HepG2 (cell line): ENCODE results near the gene LYRM7. TPM values are rescaled to one million over a fixed set of nuclear protein-coding genes. Genes with fewer than 3 reads are reported as not detected.

ENCODE experiments used
- ATAC-seq: fragments of 200-7000 bp; cut with Tn5 transposase; 3 replicates; pipeline ENCODE4 v1.9.1; 2020; ENCODE audit warnings: mild to moderate bottlenecking, moderate library complexity
- BruUV-seq: library from RNA; stranded (reverse); fragments of 400-500 nt; replicated peaks from 2 replicates; lab custom pipeline; 2021; lab: Mats Ljungman, UMichigan
- CTCF ChIA-PET: fragments of 300-600 bp; formaldehyde crosslinking; extraction: SDS; loops from one replicate; lab custom pipeline; 2021; ENCODE audit warnings: low total read pairs, inconsistent platforms, low intra/inter-chr PET ratio; lab: Yijun Ruan, JAX
- POLR2A ChIA-PET: fragments of 350-600 bp; sonication (Branson Sonifier 250); formaldehyde crosslinking; loops from one replicate; lab custom pipeline; 2020; ENCODE audit warnings: antibody characterized with exemption, inconsistent platforms; lab: Yijun Ruan, JAX
- DNase-seq: peaks from one replicate; pipeline ENCODE4 v3.0.0-alpha.2; 2015; ENCODE audit warnings: low spot score
- FAIRE-seq: peaks from 3 replicates; lab custom pipeline; 2011; peaks lifted over from hg19 to GRCh38; lab: Jason Lieb, UNC
- H2AFZ ChIP-seq: one replicate; pipeline ENCODE4 v1.6.1; 2011; ENCODE audit warnings: low read length, inconsistent platforms
- H3K27ac ChIP-seq: fragments of 300-600 bp; 3 replicates; pipeline ENCODE4 v1.8.0; 2011; ENCODE audit warnings: mixed run types, mild to moderate bottlenecking, mixed read lengths, low read length, inconsistent platforms; ENCODE audit not compliant: insufficient read depth; ENCODE audit errors: extremely low read length
- H3K27me3 ChIP-seq, 2 experiments: fragments of 200-600 bp in 1 of 2; 2 replicates in 1 of 2; 3 replicates in 1 of 2; pipeline versions ENCODE4 v1.6.0 to v1.8.0; 2011; ENCODE audit warnings: low read length in 2 of 2, mild to moderate bottlenecking in 2 of 2, moderate library complexity in 2 of 2, inconsistent platforms in 1 of 2; ENCODE audit not compliant: insufficient read depth in 2 of 2, control insufficient read depth in 1 of 2
- H3K36me3 ChIP-seq, 2 experiments: fragments of 200-600 bp in 1 of 2; replicated peaks in 1 of 2; 2 replicates in 1 of 2; 3 replicates in 1 of 2; pipeline versions ENCODE4 v1.5.1 to v1.8.0; 2011; ENCODE audit warnings: low read length in 2 of 2, inconsistent platforms in 1 of 2; ENCODE audit not compliant: insufficient read depth in 2 of 2, control insufficient read depth in 1 of 2
- H3K4me1 ChIP-seq: 2 replicates; pipeline ENCODE4 v1.5.1; 2012; ENCODE audit warnings: low read length, inconsistent platforms; ENCODE audit not compliant: insufficient read depth
- H3K4me2 ChIP-seq: 2 replicates; pipeline ENCODE4 v1.6.0; 2011; ENCODE audit warnings: low read depth, low read length, inconsistent platforms
- H3K4me3 ChIP-seq, 3 experiments: fragments of 200-600 bp in 1 of 3; sonication (generic), shearing (Covaris generic) in 1 of 3; replicated peaks in 1 of 3; 2 replicates each; pipeline ENCODE4 v1.5.1; 2011 to 2016; ENCODE audit warnings: low read length in 3 of 3, inconsistent platforms in 2 of 3, low read depth in 2 of 3, mild to moderate bottlenecking in 2 of 3, control low read depth in 1 of 3, mixed read lengths in 1 of 3; ENCODE audit not compliant: insufficient read depth in 1 of 3
- H3K79me2 ChIP-seq: one replicate; pipeline ENCODE4 v1.6.1; 2011; ENCODE audit warnings: low read length, inconsistent platforms; ENCODE audit not compliant: insufficient read depth
- H3K9ac ChIP-seq: 2 replicates; pipeline ENCODE4 v1.6.0; 2011; ENCODE audit warnings: mild to moderate bottlenecking, low read depth, low read length, inconsistent platforms; ENCODE audit not compliant: insufficient read depth
- H3K9me3 ChIP-seq: 2 replicates; pipeline ENCODE4 v1.5.1; 2012; ENCODE audit warnings: mild to moderate bottlenecking, low read length
- H4K20me1 ChIP-seq: 2 replicates; pipeline ENCODE4 v1.6.0; 2011; ENCODE audit warnings: inconsistent platforms, mild to moderate bottlenecking, low read length, moderate library complexity; ENCODE audit not compliant: insufficient read depth
- EEA1 ChIP-seq: sonication (generic); formaldehyde crosslinking; IDR thresholded peaks from 2 replicates; pipeline ENCODE4 v1.5.1; 2020; ENCODE audit warnings: mild to moderate bottlenecking, missing genetic modification reagents, borderline replicate concordance
- EED ChIP-seq: sonication (generic); formaldehyde crosslinking; IDR thresholded peaks from 2 replicates; pipeline ENCODE4 v1.5.0; 2020; ENCODE audit warnings: mild to moderate bottlenecking, missing genetic modification reagents
- FOXP1 ChIP-seq, 2 experiments: fragments of 450-650 bp in 1 of 2; IDR thresholded peaks; 2 replicates each; pipeline ENCODE4 v1.6.1; 2017 to 2018; ENCODE audit warnings: antibody characterized with exemption in 1 of 2
- GATAD1 ChIP-seq: IDR thresholded peaks from 2 replicates; pipeline ENCODE4 v1.6.1; 2016; ENCODE audit warnings: missing genetic modification reagents, missing compliant biosample characterization
- MED8 ChIP-seq: sonication (generic); formaldehyde crosslinking; IDR thresholded peaks from 2 replicates; pipeline ENCODE4 v1.8.1; 2023; ENCODE audit warnings: mild to moderate bottlenecking, missing genetic modification reagents; ENCODE audit not compliant: insufficient replicate concordance
- MZF1 ChIP-seq: sonication (generic); formaldehyde crosslinking; IDR thresholded peaks from 2 replicates; pipeline ENCODE4 v1.8.1; 2023; ENCODE audit warnings: mild to moderate bottlenecking, missing genetic modification reagents, borderline replicate concordance
- REL ChIP-seq: sonication (generic); formaldehyde crosslinking; conservative IDR thresholded peaks from 2 replicates; pipeline ENCODE4 v1.8.0; 2022; ENCODE audit warnings: mild to moderate bottlenecking, missing genetic modification reagents, moderate library complexity
- SOX5 ChIP-seq: IDR thresholded peaks from 2 replicates; pipeline ENCODE4 v1.6.1; 2016; ENCODE audit warnings: borderline replicate concordance
- ZFP90 ChIP-seq: sonication (generic); formaldehyde crosslinking; IDR thresholded peaks from 2 replicates; pipeline ENCODE4 v1.8.0; 2022; ENCODE audit warnings: missing genetic modification reagents, mild to moderate bottlenecking, inconsistent platforms, borderline replicate concordance
- ZIK1 ChIP-seq: sonication (generic); formaldehyde crosslinking; IDR thresholded peaks from 2 replicates; pipeline ENCODE4 v1.5.0; 2020; ENCODE audit warnings: mild to moderate bottlenecking, low read depth, missing genetic modification reagents, borderline replicate concordance
- ZKSCAN5 ChIP-seq: sonication (generic); formaldehyde crosslinking; IDR thresholded peaks from 2 replicates; pipeline ENCODE4 v1.5.1; 2020; ENCODE audit warnings: mild to moderate bottlenecking, missing genetic modification reagents
- ZNF382 ChIP-seq: sonication (generic); formaldehyde crosslinking; IDR thresholded peaks from 2 replicates; pipeline ENCODE4 v1.5.0; 2020; ENCODE audit warnings: missing genetic modification reagents, mild to moderate bottlenecking, borderline replicate concordance
- WGBS: methylation state at CpG from one replicate; pipeline ENCODE4 v1.1.6; 2017; ENCODE audit warnings: low lambda C conversion rate; 5-methylcytosine and 5-hydroxymethylcytosine counted together
- in situ Hi-C: cut with HindIII; loops from 2 replicates; pipeline ENCODE4 v1.10.0; 2017; ENCODE audit warnings: low pct_unique_long_range_greater_than_20kb; ENCODE audit not compliant: extremely low pct_ligation_motif_present
- intact Hi-C: fragments of 100-400 bp; cut with micrococcal nuclease; formaldehyde crosslinking; loops from one replicate; pipeline ENCODE4 v1.10.0; 2022; ENCODE audit not compliant: unreplicated experiment
- polyA plus RNA-seq, 8 experiments: library from polyadenylated mRNA; depleted of rRNA in 3 of 8; stranded (reverse) in 7 of 8; unstranded in 1 of 8; fragments of >200 nt; fragmentation: Illumina TruSeq in 4 of 8; extraction: Trizol in 4 of 8; gene quantifications; 2 replicates each; pipeline versions ENCODE4 v1.2.1 to v1.2.3, GENCODE V29; 2011 to 2016; ENCODE audit warnings: low read depth in 4 of 8, missing spikeins in 1 of 8, mixed read lengths in 1 of 8; ENCODE audit not compliant: insufficient read depth in 1 of 8
- total RNA-seq, 5 experiments: library from RNA; depleted of rRNA; stranded (reverse); fragments of >200 nt; fragmentation: Illumina TruSeq; extraction: Trizol; gene quantifications; 2 replicates each; pipeline ENCODE4 v1.2.3, GENCODE V29; 2016; ENCODE audit warnings: low read depth in 1 of 5
- TF ChIP-seq, protein P1 (sequence below): sonication (generic); formaldehyde crosslinking; IDR thresholded peaks from 2 replicates; pipeline ENCODE4 v1.4.0; 2020; ENCODE audit warnings: missing genetic modification reagents
- TF ChIP-seq, protein P2 (sequence below): sonication (generic); formaldehyde crosslinking; IDR thresholded peaks from 2 replicates; pipeline ENCODE4 v1.5.0; 2020; ENCODE audit warnings: mild to moderate bottlenecking, missing genetic modification reagents
- TF ChIP-seq, protein P3 (sequence below): sonication (generic); formaldehyde crosslinking; IDR thresholded peaks from 2 replicates; pipeline ENCODE4 v1.5.1; 2020; ENCODE audit warnings: mild to moderate bottlenecking, missing genetic modification reagents, borderline replicate concordance
- TF ChIP-seq, protein P4 (sequence below): sonication (generic); formaldehyde crosslinking; IDR thresholded peaks from 2 replicates; pipeline ENCODE4 v1.8.1; 2023; ENCODE audit warnings: missing genetic modification reagents, inconsistent platforms, borderline replicate concordance

LYRM7 gene
- total and polyA plus RNA-seq, 2 of the 13 experiments (the other 11 are each of a cell fraction or from before 2014, with no cell fraction given): 3.0 to 5.5 TPM

DNA sequence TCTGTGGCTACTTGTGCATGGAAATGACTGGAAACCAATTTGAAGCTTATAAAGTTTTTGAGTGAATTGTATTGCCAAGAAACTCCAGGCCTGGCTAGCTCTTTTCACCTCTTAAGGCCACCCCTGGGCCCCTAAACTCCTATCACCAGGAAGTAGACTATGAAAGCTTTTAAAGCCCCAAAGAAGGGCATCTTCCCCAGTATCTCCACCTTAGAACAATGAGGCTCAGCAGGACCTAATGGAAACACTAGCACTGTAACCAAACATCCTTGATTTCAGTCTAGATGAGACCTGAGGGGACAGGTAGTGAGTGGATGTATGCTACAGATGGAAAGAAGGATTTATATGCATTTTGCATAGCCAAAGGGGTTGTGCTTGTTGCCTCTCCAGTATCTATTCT lies 25.0 kb downstream of the LYRM7 start (continued):
- TF ChIP-seq, protein P1, sequence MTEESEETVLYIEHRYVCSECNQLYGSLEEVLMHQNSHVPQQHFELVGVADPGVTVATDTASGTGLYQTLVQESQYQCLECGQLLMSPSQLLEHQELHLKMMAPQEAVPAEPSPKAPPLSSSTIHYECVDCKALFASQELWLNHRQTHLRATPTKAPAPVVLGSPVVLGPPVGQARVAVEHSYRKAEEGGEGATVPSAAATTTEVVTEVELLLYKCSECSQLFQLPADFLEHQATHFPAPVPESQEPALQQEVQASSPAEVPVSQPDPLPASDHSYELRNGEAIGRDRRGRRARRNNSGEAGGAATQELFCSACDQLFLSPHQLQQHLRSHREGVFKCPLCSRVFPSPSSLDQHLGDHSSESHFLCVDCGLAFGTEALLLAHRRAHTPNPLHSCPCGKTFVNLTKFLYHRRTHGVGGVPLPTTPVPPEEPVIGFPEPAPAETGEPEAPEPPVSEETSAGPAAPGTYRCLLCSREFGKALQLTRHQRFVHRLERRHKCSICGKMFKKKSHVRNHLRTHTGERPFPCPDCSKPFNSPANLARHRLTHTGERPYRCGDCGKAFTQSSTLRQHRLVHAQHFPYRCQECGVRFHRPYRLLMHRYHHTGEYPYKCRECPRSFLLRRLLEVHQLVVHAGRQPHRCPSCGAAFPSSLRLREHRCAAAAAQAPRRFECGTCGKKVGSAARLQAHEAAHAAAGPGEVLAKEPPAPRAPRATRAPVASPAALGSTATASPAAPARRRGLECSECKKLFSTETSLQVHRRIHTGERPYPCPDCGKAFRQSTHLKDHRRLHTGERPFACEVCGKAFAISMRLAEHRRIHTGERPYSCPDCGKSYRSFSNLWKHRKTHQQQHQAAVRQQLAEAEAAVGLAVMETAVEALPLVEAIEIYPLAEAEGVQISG (CRISPR knock-in tag): no peak
- TF ChIP-seq REL (CRISPR knock-in tag) (no peak), MZF1 (CRISPR knock-in tag) (no peak), EED (no peak)

DNA sequence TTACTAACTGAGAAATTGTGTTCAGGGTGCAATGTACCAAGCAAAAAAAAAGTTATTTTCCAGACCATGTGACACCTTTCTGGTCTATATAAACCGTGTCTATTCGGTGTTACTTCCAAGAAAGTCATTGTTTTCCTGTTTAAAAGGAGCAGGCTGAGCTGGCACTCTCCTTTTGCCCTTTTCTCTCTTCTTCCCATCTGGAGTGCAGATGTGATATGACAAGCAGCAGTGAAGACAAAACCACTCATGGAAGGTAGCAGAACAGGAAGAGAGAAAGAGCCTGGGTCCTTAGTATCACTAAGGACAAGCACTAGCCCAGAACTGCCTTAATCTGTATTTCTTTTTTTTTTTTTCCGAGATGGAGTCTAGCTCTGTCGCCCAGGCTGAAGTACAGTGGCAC lies 25.6 kb downstream of the LYRM7 start:
- in situ Hi-C loops (no loop called here), intact Hi-C loops (no loop called here)
- Histone ChIP-seq H4K20me1 (no peaks in the 10 kb centered on the region), H3K9ac (no peak overlapping the region), H3K27me3 (no peaks in the 10 kb centered on the region), H3K79me2 (no peaks in the 10 kb centered on the region), H3K36me3 (0 out of 5 replicates have a peak, but pooled peaks cover 0 to 7% of the 10 kb centered on the region in 2 experiments), H2AFZ (no peak overlapping the region), H3K9me3 (no peaks in the 10 kb centered on the region), H3K4me3 (no peak overlapping the region), H3K27ac (no peak overlapping the region), H3K4me2 (no peak overlapping the region), H3K4me1 (no peaks in the 10 kb centered on the region)
- FAIRE-seq: no peak
- no TSS peak for BruUV-seq
- 97% methylated on average over 4 of the region's 4 CpGs for WGBS
- CTCF ChIA-PET: no interaction called here
- DNase-seq: no peak
- ATAC-seq: no peak
- POLR2A ChIA-PET: interaction anchor here (0.7 kb wide), 1 partner anchor 998 kb away, joined by 4 read pairs; no protein-coding TSS in a partner anchor
- TF ChIP-seq MED8: no peak
- no peak for TF ChIP-seq GATAD1
- TF ChIP-seq, protein P2, sequence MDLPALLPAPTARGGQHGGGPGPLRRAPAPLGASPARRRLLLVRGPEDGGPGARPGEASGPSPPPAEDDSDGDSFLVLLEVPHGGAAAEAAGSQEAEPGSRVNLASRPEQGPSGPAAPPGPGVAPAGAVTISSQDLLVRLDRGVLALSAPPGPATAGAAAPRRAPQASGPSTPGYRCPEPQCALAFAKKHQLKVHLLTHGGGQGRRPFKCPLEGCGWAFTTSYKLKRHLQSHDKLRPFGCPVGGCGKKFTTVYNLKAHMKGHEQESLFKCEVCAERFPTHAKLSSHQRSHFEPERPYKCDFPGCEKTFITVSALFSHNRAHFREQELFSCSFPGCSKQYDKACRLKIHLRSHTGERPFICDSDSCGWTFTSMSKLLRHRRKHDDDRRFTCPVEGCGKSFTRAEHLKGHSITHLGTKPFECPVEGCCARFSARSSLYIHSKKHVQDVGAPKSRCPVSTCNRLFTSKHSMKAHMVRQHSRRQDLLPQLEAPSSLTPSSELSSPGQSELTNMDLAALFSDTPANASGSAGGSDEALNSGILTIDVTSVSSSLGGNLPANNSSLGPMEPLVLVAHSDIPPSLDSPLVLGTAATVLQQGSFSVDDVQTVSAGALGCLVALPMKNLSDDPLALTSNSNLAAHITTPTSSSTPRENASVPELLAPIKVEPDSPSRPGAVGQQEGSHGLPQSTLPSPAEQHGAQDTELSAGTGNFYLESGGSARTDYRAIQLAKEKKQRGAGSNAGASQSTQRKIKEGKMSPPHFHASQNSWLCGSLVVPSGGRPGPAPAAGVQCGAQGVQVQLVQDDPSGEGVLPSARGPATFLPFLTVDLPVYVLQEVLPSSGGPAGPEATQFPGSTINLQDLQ (CRISPR knock-in tag): no peak
- TF ChIP-seq, protein P3, sequence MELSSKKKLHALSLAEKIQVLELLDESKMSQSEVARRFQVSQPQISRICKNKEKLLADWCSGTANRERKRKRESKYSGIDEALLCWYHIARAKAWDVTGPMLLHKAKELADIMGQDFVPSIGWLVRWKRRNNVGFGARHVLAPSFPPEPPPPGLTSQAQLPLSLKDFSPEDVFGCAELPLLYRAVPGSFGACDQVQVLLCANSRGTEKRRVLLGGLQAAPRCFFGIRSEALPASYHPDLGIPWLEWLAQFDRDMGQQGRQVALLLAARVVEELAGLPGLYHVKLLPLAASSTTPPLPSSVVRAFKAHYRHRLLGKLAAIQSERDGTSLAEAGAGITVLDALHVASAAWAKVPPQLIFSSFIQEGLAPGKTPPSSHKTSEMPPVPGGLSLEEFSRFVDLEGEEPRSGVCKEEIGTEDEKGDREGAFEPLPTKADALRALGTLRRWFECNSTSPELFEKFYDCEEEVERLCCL (CRISPR knock-in tag): no peak
- TF ChIP-seq, protein P4, sequence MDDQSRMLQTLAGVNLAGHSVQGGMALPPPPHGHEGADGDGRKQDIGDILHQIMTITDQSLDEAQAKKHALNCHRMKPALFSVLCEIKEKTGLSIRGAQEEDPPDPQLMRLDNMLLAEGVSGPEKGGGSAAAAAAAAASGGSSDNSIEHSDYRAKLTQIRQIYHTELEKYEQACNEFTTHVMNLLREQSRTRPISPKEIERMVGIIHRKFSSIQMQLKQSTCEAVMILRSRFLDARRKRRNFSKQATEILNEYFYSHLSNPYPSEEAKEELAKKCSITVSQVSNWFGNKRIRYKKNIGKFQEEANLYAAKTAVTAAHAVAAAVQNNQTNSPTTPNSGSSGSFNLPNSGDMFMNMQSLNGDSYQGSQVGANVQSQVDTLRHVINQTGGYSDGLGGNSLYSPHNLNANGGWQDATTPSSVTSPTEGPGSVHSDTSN: no peak
- no peak for TF ChIP-seq ZFP90 (CRISPR knock-in tag)
- TF ChIP-seq SOX5 (CRISPR knock-in tag): no peak
- no peak for TF ChIP-seq ZKSCAN5 (CRISPR knock-in tag)
- TF ChIP-seq ZIK1 (CRISPR knock-in tag): no peak
- no peak for TF ChIP-seq ZNF382 (CRISPR knock-in tag)
- no peak for TF ChIP-seq EEA1 (CRISPR knock-in tag)
- TF ChIP-seq FOXP1 (IDR thresholded peaks at IDR 0.05): no peak
- no peak for TF ChIP-seq FOXP1 (CRISPR knock-in tag; IDR thresholded peaks at IDR 0.05)
